GM12878 (cell line): Measurements from ENCODE around the gene UHRF1. TPM values are rescaled to one million over a fixed set of nuclear protein-coding genes. Genes with fewer than 3 reads are reported as not detected.
A peak's percentile ranks its signal among the peaks of the same experiment; 100 is the strongest.

Experiments used
- ATF7 ChIP-seq: fragments of 450-650 bp; IDR thresholded peaks from 2 replicates; pipeline ENCODE4 v1.6.1; 2016; ENCODE audit warnings: low read depth, mild to moderate bottlenecking
- BRCA1 ChIP-seq: IDR thresholded peaks from 2 replicates; pipeline ENCODE4 v1.6.1; 2011; ENCODE audit warnings: low read depth, low read length, improper control_type of control experiment
- CHD2 ChIP-seq: IDR thresholded peaks from 2 replicates; pipeline ENCODE4 v1.6.1; 2011; ENCODE audit warnings: low read depth, low read length, improper control_type of control experiment, borderline replicate concordance
- CUX1 ChIP-seq: IDR thresholded peaks from 2 replicates; pipeline ENCODE4 v1.6.1; 2012; ENCODE audit warnings: improper control_type of control experiment, low read depth, low read length; ENCODE audit not compliant: insufficient replicate concordance
- FOXM1 ChIP-seq: IDR thresholded peaks from 2 replicates; pipeline ENCODE4 v1.6.1; 2012; ENCODE audit warnings: low read depth, mild to moderate bottlenecking, inconsistent platforms, low read length, moderate library complexity
- GATAD2B ChIP-seq: fragments of 450-650 bp; conservative IDR thresholded peaks from 2 replicates; pipeline ENCODE4 v1.6.1; 2017; ENCODE audit warnings: low read depth, mild to moderate bottlenecking, moderate library complexity
- HDAC2 ChIP-seq: fragments of 200-600 bp; sonication (generic); IDR thresholded peaks from 2 replicates; pipeline ENCODE4 v1.6.1; 2017
- JUNB ChIP-seq: IDR thresholded peaks from 2 replicates; pipeline ENCODE4 v1.6.1; 2016; ENCODE audit warnings: antibody characterized with exemption, mild to moderate bottlenecking
- KLF5 ChIP-seq: fragments of 450-650 bp; IDR thresholded peaks from 2 replicates; pipeline ENCODE4 v1.6.1; 2014; ENCODE audit warnings: mild to moderate bottlenecking; ENCODE audit not compliant: partially characterized antibody
- NFYA ChIP-seq: IDR thresholded peaks from 2 replicates; pipeline ENCODE4 v1.6.1; 2011; ENCODE audit warnings: low read depth, mild to moderate bottlenecking, low read length, improper control_type of control experiment, borderline replicate concordance
- NR2C1 ChIP-seq: fragments of 450-650 bp; IDR thresholded peaks from 2 replicates; pipeline ENCODE4 v1.6.1; 2017; ENCODE audit warnings: antibody characterized with exemption, mild to moderate bottlenecking, moderate library complexity
- NRF1 ChIP-seq: conservative IDR thresholded peaks from 2 replicates; pipeline ENCODE4 v1.6.1; 2011; ENCODE audit warnings: mild to moderate bottlenecking, low read depth, low read length, improper control_type of control experiment
- POU2F2 ChIP-seq: IDR thresholded peaks from 3 replicates; pipeline ENCODE4 v1.6.1; 2011; ENCODE audit warnings: low read depth, mild to moderate bottlenecking, low read length, borderline replicate concordance
- RCOR1 ChIP-seq: conservative IDR thresholded peaks from 2 replicates; pipeline ENCODE4 v1.6.1; 2012; ENCODE audit warnings: low read depth, low read length, improper control_type of control experiment
- RFX5 ChIP-seq: IDR thresholded peaks from 2 replicates; pipeline ENCODE4 v1.6.1; 2011; ENCODE audit warnings: low read depth, low read length, improper control_type of control experiment
- SMAD1 ChIP-seq: fragments of 450-650 bp; IDR thresholded peaks from 2 replicates; pipeline ENCODE4 v1.6.1; 2018; ENCODE audit warnings: mild to moderate bottlenecking, low read depth; ENCODE audit not compliant: partially characterized antibody
- SMAD5 ChIP-seq: IDR thresholded peaks from 2 replicates; pipeline ENCODE4 v1.6.1; 2016; ENCODE audit warnings: antibody characterized with exemption, low read depth
- SMC3 ChIP-seq: IDR thresholded peaks from 2 replicates; pipeline ENCODE4 v1.6.1; 2011; ENCODE audit warnings: low read length, improper control_type of control experiment, borderline replicate concordance
- SREBF1 ChIP-seq: IDR thresholded peaks from 2 replicates; pipeline ENCODE4 v1.6.1; 2012; ENCODE audit warnings: mild to moderate bottlenecking, low read length
- SREBF2 ChIP-seq: IDR thresholded peaks from 2 replicates; pipeline ENCODE4 v1.6.1; 2012; ENCODE audit warnings: mild to moderate bottlenecking, low read length
- ZBED1 ChIP-seq: IDR thresholded peaks from 2 replicates; pipeline ENCODE4 v1.6.1; 2016; ENCODE audit warnings: borderline replicate concordance
- ZBTB11 ChIP-seq: fragments of 450-650 bp; formaldehyde crosslinking; IDR thresholded peaks from 2 replicates; pipeline ENCODE4 v1.5.0; 2022; ENCODE audit warnings: mild to moderate bottlenecking, missing genetic modification characterization
- ZNF207 ChIP-seq: fragments of 450-650 bp; IDR thresholded peaks from 2 replicates; pipeline ENCODE4 v1.6.1; 2014; ENCODE audit warnings: antibody characterized with exemption, mild to moderate bottlenecking, borderline replicate concordance
- ZNF24 ChIP-seq: fragments of 450-650 bp; IDR thresholded peaks from 2 replicates; pipeline ENCODE4 v1.6.1; 2017; ENCODE audit warnings: antibody characterized with exemption, mild to moderate bottlenecking
- ZZZ3 ChIP-seq: IDR thresholded peaks from 2 replicates; pipeline ENCODE4 v1.6.1; 2011; ENCODE audit warnings: low read depth; ENCODE audit not compliant: control insufficient read depth, insufficient read length
- polyA plus RNA-seq, 11 experiments: library from polyadenylated mRNA; depleted of rRNA in 4 of 11; unstranded in 6 of 11; stranded (reverse) in 5 of 11; fragments of >200 nt; fragmentation: Nextera tagmentation in 4 of 11; fragmentation: Illumina TruSeq in 1 of 11; extraction: Ambion mirVana in 4 of 11; extraction: Trizol in 1 of 11; gene quantifications; 1 replicate in 1 of 11; 2 replicates in 10 of 11; pipeline versions ENCODE4 v1.2.1 to v1.2.3, GENCODE V29; 2011 to 2016; ENCODE audit warnings: inconsistent platforms in 2 of 11, missing spikeins in 2 of 11, low read depth in 1 of 11
- total RNA-seq, 4 experiments: library from RNA; depleted of rRNA in 3 of 4; stranded (reverse); fragments of >200 nt in 3 of 4; fragmentation: Illumina TruSeq in 1 of 4; extraction: Trizol in 1 of 4; gene quantifications; 2 replicates each; pipeline versions ENCODE4 v1.2.1 to v1.2.3, GENCODE V29; 2013 to 2021

The UHRF1 gene
- total and polyA plus RNA-seq, 10 of the 15 experiments (the other 5 are each of a cell fraction or from before 2014, with no cell fraction given): 13.0 to 109 (median 37.7) TPM

- TF ChIP-seq ZBTB11 (CRISPR knock-in tag) (no peak), ZBED1 (no peak), RCOR1 (no peak), SMAD1 (no peak), SMC3 (no peak), NFYA (no peak), SREBF1 (no peak), CUX1 (no peak), FOXM1 (no peak), GATAD2B (no peak; the same call in 1 of the 2 replicates), ZNF24 (no peak), ZZZ3 (no peak), SREBF2 (no peak), JUNB (no peak), ATF7 (no peak; the same call in 1 of the 2 replicates), KLF5 (peak; percentile 40), POU2F2 (peak; percentile 11; the same call in 1 of the 3 replicates), HDAC2 (0 out of 2 replicates have a peak, but pooled peaks have one; percentile 64), ZNF207 (0 out of 2 replicates have a peak, but pooled peaks have one; percentile 24), CHD2 (peak; percentile 80; the same call in 1 of the 2 replicates), SMAD5 (no peak), BRCA1 (no peak), NR2C1 (no peak), NRF1 (no peak), RFX5 (no peak)
Measured at GRCh38 chr19:4867534-4868285, 41.6 kb upstream of the UHRF1 start, which contains the start of gene PLIN3 (continued).
